HG02970 (cell line): ENCODE data around the gene REEP1.

ENCODE experiments used
- ATAC-seq: cut with Tn5 transposase; IDR thresholded peaks from one replicate; pipeline ENCODE4 v1.9.1; 2021; ENCODE audit warnings: mild to moderate bottlenecking, moderate library complexity, moderate number of reproducible peaks; ENCODE audit not compliant: unreplicated experiment, low FRiP score

The REEP1 gene

DNA sequence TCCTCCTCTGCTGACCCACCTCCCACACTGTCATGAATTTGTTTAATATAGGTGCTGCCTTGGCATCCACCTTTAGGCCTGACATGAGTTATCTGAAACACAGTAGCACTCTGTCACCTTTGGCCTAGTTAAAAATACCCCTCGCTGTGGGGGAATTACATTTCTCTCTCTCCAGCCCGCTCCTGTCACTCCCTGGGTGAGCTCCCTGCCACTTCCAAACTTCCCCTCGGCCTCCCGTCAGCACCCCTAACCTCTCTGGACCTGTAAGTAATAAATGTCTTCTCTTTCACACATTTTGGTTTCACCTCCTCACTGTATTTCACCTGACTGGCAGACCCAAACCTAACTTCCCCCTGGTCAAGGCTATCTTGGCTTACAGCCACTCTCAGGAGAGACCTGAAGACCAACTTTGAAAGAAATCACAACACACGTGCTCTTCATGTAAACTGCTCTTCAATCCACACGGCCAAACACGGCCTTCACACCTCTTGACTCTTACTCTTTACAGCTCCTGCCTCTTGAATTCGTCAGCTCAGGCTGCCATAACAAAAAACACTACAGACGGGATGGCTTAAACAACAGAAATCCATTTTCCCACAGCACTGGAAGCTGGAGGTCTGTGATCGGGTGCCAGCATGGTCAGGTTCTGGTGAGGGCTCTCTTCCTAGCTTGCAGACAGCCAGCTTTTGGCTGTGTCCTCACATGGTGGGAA, 28.3 kb downstream of the REEP1 start:
- no peak for ATAC-seq

DNA sequence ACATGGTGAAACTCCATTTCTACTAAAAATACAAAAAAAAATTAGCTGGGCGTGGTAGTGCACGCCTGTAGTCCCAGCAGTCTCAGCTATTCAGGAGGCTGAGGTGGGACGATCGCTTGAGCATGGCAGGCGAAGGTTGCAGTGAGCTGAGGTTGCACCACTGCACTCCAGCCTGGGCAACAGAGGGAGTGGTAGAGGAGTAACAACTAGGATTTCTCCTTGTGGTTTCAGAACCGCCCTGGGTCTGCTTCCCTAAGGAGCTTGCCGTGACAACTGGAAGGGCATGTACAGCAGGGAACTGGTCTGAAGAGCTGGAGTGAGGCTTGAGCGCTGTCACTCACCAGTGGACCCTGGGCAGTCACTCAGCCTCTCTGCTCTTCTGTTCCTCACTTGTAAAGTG, 29.1 kb downstream of the REEP1 start:
- no peak for ATAC-seq

DNA sequence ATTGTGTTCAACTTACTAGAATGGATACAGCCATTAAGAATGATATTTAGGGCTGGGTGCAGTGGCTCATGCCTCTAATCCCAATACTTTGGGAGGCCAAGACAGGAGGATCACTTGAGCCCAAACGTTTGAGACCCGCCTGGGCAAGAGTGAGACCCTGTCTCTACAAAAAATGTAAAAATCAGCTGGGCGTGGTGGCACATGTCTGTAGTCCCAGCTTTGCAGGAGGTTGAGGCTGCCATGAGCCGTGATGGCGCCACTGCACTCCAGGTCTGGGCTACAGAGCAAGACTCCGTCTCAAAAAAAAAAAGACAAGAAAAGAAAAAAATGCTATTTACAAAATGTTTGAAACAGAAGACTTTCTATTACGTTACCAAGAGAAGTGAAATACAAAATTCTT, 30.0 kb downstream of the REEP1 start:
- no peak for ATAC-seq

DNA sequence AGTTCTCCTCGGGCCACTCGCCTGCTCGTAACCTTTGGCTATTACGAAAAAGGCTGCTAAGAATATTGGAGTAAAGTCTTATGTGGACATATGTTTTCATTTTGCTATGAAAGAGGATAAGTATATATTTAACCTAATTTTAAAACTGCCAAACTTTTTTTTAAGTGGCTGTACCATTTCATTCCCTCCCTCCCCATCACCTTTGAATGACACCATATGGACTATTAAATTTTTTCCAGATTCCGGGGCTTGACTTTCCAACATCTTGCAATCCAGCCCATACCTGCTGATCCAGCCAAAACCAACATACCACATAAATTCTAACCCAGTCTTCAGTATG, 31.5 kb downstream of the REEP1 start:
- ATAC-seq = no peak

DNA sequence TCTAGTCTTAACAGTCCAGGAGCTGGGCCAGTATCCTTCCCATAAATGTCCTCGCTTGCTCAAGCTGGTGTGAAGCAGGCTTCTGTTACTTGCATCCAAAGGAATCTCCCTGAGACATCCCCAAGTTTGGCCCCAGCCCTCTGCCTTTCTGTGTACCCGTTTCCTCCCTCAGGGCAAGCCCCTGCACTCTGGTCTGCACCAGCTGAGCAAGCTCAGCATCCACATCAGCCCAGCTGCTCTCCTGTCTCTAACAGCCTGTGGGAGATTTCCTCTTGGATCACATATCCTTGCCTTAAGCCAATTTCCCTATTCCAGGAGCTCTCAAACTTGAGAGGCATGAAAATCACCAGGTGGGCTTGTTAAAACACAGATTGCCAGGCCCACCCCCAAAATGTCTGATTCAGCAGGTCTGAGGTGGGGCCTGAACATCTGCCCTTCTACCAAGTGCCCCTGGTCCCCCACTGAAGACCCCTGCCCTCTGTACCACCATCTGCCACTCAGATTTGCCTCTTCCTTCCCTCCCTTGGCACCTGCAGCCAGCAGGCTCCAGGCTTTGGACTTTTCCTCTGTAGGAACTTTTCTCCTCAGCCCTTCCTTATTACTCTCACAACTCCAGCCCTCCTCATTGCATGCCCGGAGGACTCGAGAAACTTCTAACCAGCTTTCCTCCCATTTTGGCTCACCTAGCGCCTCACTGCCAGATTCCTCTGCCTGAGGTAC, 32.1 kb downstream of the REEP1 start:
- no peak for ATAC-seq

DNA sequence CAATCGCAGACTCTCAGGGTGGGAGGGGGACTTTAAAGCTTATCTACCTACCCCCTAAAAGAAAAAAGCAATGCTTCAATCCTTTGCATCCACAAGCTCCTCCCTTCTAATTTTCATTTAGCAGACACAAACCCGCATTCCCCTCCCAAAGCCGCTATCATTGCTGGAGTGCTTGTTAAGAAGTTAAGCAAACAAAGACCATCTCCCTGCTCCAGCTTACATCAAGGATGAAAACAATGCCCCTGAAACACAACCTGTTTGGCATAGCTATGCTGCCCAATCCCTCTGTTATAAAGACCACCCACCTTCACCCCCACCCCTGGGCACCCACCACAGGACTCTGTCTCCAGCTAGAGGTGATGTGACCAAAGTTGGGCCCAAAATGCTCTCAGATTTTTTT, 33.0 kb downstream of the REEP1 start:
- ATAC-seq = no peak

DNA sequence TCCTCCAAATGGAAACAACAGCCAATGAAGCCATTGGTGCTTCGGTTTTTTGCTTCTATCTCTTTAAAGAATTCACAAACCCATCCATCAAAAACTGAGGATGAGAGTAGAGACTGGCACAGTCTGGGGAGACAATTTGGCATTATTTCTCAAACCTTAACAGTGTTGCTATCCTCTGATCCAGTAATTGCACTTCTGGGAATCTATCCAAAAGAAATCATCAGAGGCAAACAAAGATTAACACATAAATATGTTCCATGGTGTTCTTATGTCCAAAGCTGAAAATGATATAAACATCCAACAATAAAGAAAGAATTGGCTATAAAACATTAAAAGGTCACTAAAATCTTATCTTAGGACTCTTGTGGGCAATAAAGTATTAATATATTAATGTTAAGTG, 35.1 kb downstream of the REEP1 start:
- ATAC-seq = no peak

DNA sequence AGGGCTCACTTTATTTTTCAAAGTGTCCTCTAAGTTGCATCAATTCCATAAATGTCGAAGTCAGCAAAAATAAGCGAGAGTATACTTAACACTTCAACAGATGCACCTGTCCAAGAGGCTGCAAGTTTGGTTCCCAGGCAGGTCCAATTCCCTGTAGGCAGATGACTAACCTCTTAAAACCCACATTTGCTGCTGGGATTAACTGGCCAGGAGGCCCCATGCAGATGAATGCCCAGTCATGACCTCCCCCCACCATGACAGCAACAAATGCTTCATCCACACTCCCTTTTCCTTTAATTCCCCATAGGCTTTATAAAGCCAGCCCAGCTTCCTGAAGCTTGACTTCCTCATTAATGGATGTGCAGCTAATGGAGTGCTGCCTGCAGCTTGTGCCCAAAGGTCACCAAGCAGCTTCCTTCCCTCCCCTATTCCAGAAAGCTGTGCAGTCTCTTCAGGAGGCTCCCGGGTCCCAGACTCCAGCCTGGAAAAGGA, 35.7 kb downstream of the REEP1 start:
- no peak for ATAC-seq

DNA sequence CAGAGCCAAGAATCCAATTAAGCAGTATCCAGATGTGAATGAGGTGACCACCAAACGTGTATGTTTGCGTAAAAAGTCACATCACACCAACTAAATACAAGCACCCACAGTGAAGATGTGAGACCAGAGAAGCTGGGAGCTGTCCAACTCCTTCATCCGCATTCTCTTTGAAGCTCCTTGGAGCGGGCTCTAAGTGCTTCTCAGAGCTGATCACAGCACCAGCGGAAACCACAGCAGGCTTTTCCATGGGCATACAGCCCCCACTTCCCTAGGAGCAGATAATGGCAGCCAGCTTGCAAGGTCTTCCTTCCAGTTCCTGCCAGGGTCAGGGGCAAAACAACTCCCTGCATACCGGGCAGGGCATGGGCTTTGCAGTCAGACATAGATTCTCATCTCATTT, 36.4 kb downstream of the REEP1 start:
- ATAC-seq = no peak

DNA sequence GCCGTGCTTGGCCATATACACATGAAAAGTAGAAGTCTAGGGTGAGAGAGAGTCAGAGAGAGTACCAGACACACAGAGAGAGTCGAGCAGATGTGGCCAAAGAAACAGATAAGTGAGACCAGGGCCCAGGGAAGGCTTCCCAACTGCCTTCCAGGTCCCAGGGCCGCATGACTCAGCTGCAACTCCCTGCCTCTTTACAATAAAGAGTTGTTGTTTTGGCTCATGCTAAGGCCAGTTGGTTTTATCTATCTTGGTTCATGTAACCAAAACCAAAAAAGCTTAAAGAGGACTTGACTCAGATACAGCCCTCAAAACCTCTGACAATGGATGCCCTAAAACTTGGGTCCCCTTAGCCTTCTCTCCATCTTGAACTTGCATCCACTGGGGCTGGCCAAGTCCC, 36.9 kb downstream of the REEP1 start:
- ATAC-seq = no peak

DNA sequence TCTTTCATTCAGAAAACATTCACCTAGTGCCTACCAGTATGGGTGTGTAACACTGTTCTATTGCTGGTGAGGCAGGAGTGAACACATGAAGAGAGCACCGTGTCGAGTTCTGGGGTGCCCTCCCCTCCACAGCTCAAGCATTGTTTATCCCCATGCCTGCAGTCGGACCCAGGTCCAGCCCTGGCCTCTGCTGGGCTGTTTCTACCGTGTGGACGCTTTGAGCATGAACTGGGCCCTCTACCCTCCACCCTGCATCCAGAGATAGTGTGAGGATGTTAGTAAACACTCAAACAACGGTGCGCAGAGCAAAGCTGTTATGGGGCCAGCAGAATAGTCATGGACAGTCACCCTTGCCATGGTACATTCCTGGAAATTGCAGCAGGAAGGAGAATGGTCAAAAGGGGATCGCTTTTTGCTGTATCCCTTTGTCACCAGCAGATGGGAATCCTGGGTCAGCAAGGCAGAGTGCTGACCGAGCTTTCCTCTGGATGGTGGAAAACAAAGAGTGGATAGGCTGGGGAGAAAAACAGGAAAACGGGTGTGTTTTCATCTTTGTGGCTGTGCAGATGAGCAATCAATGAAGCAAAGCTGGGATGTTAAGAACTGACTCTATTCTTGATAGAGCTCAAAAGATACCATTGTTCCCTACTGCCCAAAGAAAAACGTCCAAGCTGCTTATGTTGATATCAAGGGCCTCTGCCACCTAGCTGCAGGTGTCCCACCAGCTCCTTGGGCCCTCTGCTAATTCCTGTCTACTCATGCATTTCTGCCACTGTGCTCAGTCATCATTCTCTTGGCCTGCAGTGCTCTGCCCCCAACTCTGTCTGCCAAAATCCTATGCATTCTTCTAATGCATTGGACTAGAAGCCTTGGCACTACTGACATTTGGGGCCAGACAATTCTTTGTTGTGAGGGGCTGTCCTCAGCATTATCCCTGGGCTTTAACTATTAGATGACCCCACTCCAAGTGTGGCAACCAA, 38.7 kb downstream of the REEP1 start:
- no peak for ATAC-seq

DNA sequence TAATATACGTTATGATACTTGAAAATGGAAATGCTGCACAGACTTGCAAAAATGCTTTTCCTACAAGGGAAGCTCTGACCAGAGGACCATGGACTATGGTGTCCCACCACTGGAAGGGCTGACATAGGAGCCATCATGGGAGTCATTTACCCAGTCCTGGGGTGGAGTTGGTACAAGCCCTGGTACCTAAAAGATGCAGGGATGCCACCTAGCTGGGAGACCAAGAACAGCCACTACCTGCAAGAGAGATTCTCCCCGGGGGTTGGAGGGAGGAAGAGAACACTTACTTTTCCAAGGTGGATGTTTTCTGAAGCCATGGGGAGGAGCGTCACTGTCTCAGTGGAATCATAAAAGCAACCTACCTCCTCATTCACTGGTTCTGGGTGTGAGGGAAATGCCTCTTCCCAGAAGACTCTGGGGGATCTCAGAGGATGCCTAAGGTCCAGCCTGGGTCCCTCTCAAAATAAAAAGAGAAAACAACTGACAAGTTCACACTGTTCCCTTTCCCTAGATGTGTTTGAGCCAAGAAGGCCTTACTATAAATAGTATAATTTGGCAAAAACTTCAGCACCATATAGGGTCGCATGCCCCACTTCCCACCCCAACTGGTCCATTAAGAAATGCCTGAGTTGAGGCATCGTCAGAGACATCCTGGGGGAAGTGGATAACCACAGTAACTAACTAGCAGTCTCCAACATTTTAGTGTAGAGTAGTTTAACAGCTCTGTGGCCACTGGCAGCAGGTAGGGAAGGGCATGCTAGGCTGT, 39.9 kb downstream of the REEP1 start:
- no peak for ATAC-seq

DNA sequence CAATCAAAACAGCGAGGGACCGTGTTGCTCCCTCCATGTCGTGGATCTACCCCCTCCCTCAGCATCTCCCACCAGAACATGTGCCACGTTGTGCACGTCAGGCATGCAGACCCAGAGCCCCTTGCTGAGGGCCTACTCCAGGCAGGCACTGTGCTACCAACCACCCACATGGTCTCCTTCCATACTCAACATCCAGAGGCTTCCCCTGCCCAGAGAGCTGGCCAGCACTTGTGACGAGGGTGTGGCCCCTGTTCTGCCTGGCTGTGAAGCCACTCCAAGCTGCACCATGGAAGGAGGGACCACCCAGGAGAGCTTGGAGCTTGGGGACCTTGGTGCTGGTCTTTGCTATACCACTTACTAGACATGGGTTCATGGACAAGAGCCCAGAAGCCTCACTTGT, 40.5 kb downstream of the REEP1 start:
- no peak for ATAC-seq

DNA sequence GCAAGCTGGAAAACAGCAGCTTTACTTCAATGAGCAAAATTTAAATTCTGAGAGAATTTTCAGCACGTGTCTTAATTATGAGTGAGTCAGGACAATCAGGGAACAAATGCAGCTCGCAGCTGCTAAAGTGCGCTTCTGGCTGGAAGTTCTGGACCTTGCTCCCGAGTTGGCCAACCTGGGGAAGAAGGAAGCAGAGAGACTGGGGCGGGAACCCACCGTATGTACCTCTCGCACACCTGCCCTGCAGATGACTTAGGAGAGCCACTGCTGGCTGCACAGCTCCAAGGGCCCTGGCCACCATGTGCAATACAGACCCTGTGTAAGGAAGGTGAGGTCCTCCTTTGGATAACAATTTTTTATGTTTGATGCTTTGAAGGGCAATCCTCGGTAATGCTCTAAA, 42.4 kb downstream of the REEP1 start:
- ATAC-seq = no peak

DNA sequence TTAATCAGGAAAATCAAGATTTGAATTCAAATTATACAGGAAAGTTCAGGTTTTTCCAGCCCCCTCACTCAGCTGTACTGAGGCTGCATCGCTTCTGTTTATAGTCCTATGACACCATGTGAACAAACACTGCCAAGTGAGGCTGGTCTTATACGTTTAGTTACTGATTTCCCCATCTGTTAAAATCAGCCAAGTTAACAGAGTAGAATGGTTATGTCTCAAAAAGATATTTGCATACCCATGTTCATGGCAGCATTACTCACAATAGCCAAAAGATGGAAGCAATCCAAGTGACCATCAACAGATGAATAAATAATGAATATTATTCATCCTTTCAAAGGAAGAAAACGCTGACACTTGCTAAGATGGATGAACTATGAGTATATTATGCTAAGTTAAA, 43.8 kb downstream of the REEP1 start:
- no peak for ATAC-seq

DNA sequence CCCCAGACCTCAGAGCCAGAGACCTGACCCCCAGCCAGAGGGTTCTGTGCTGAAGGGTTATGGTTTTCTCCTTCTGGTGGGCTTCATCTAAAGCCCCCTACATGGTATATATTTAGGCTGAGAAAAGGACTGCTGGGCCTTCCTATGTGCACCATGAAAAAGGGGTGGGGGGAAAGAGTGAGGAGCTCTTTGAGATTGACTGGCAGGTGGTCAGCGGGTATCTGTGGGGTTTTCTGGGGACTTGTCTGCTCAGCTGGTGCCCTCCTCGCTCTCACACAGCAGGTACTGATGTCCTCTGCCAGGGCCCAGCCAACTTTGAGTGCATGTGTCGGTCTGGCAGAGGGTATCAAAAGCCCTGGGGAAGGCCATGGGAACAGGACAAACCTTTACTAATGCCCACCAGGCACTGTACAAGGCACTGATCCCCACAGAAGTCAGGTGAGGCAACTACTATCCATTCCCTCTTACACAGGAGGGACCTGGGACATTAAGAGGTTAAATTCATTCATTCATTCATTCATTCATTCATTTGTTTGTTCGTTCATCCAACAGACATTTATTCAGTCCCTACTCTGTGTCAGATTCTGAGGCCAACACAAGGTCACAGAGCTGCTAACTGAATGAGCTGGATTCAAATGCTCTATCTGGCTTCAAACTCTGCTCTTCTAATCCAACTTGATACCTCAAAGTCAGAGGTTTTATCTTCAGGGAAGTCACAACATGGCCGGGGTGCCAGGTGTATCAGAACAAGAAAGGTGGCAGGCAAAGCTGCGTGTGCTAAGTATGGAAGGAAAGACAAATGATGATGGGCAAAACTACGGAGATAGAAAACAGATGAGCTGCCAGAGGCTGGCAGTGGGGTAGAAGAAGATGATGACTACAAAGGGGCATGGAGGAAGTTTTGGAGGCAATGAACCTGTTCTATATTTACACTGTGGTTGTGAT, 44.6 kb downstream of the REEP1 start:
- no peak for ATAC-seq

DNA sequence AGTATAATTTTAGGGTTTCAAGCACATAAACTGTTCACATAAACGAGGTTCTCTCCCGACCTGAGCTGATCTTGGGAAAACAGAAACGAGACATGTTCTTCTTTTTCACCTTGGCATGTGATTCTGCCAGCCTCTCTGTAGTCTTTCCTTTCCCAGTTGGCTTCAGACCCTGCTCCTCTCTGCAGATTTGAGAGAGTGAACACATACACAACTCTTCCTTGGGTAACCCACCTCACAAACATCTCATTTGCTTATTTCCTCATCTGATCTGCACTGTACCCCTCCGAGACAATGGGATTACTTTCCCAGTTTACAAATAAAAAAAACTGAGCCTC, 46.1 kb downstream of the REEP1 start:
- ATAC-seq = no peak

DNA sequence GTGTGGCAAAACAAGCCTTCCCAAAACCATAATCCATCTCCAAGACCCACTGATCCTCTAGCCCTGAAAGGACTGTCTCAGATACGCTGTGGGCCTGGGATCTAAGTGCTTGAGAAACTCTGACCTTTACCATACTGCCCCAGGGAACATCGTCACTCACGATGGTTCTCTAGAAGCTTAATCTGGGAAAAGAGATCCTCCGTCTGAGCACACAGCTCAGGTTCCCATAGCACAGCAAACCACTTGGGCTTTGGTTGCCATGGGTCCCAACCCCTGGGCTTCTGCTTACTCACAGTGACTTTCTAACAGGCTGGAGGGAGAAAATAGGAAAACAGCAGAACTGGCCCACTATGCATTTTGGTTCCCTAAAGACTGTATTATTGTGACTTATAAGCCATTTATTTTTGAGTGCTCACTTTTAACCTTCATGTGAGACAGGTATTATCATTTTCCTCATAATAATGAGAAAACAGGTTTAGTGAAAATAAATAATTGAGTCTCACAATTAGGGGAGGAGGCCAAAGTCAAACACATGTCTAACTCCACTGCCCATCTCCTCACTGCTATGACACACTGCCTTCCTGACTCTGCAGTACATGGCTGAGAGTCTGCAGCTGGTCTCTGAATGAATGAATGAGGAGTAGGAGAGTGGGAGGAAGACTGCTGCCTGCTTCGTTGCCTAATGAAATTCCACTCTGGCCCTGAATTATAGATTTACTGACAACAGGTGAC, 46.7 kb downstream of the REEP1 start:
- ATAC-seq = no peak

DNA sequence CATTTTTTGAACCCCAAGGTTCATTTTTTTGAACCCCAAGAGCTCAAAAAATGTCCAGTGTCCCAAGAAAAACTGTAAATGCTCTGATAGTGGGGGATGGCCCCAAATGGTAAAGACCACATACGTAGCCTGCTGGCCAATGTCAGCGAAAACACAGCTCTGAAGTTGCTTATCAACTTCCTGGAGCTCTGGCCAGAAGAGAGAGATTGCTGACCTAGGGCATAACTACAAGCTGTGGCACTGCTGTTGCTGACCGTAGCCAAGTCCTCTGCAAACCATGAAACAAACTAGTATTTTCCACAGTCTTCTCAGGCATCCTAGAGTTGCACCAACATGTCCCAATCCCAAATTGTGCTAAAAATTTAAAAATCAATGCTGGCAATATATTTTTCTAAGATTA, 50.9 kb downstream of the REEP1 start:
- ATAC-seq = no peak
